ENCODE measurements around the gene DHX8.

The DHX8 gene

GRCh38 chr17:43526886-43527648 lies 43.3 kb downstream of the DHX8 start:
- no peak for DNase-seq (ENCODE audit: low read depth)

GRCh38 chr17:43528319-43528987 lies 44.7 kb downstream of the DHX8 start:
- DNase-seq (ENCODE audit: low read depth), result no peak

GRCh38 chr17:43528988-43529814 lies 45.4 kb downstream of the DHX8 start:
- no peak for DNase-seq (ENCODE audit: low read depth)

GRCh38 chr17:43529947-43530287 lies 46.1 kb downstream of the DHX8 start:
- no peak for DNase-seq (ENCODE audit: low read depth)

GRCh38 chr17:43530288-43531081 lies 46.7 kb downstream of the DHX8 start:
- DNase-seq (ENCODE audit: low read depth), result no peak

- DNase-seq (ENCODE audit: low read depth), result no peak
Measured at GRCh38 chr17:43531082-43531378, 47.3 kb downstream of the DHX8 start.

- no peak for DNase-seq (ENCODE audit: low read depth)
Measured at GRCh38 chr17:43531955-43532354, 48.2 kb downstream of the DHX8 start.

- DNase-seq (ENCODE audit: low read depth), result no peak
Measured at GRCh38 chr17:43532581-43532980, 48.8 kb downstream of the DHX8 start.

GRCh38 chr17:43533699-43534098 lies 49.9 kb downstream of the DHX8 start:
- no peak for DNase-seq (ENCODE audit: low read depth)

- no peak for DNase-seq (ENCODE audit: low read depth)
Measured at GRCh38 chr17:43534909-43535308, 51.1 kb downstream of the DHX8 start.

GRCh38 chr17:43536236-43536992 lies 52.6 kb downstream of the DHX8 start:
- no peak for DNase-seq (ENCODE audit: low read depth)

- DNase-seq (ENCODE audit: low read depth), result no peak
Measured at GRCh38 chr17:43540821-43541674, 57.3 kb downstream of the DHX8 start.

- no peak for DNase-seq (ENCODE audit: low read depth)
Measured at GRCh38 chr17:43542859-43543258, 59.1 kb downstream of the DHX8 start.

- no peak for DNase-seq (ENCODE audit: low read depth)
Measured at GRCh38 chr17:43543300-43543699, 59.5 kb downstream of the DHX8 start.

- DNase-seq (ENCODE audit: low read depth), result no peak
Measured at GRCh38 chr17:43543771-43544575, 60.2 kb downstream of the DHX8 start.

- no peak for DNase-seq (ENCODE audit: low read depth)
Measured at GRCh38 chr17:43545383-43545632, 61.5 kb downstream of the DHX8 start.

GRCh38 chr17:43546319-43547188 lies 62.8 kb downstream of the DHX8 start, which contains the start of gene ETV4:
Gene ETV4 (minus strand): TSS chr17:43546340. CDS start chr17:43545617, 723 bp downstream.
- DNase-seq (ENCODE audit: low read depth), result peak; percentile 93

GRCh38 chr17:43547189-43547550 lies 63.4 kb downstream of the DHX8 start:
- DNase-seq (ENCODE audit: low read depth), result no peak

GRCh38 chr17:43547659-43548256 lies 64.0 kb downstream of the DHX8 start:
- no peak for DNase-seq (ENCODE audit: low read depth)
